Activated CD4-positive, alpha-beta memory T cell treated with anti-CD3 and anti-CD28 coated beads for 36 hours (primary cell): Measurements from ENCODE around the gene MPDU1. TPM values are rescaled to one million over a fixed set of nuclear protein-coding genes. Genes with fewer than 3 reads are reported as not detected.
"Not testable (repeated sequence)": the region's sequence is repeated elsewhere in the genome, so short reads cannot be mapped to it uniquely, and the experiment has no call there.

ENCODE experiments used
- CTCF ChIA-PET: fragments of 350-600 bp; sonication (Branson Sonifier 250); formaldehyde crosslinking; loops from one replicate; lab custom pipeline; 2021; ENCODE audit warnings: antibody characterized with exemption, inconsistent platforms; lab: Charles Lee
- POLR2A ChIA-PET: fragments of 350-600 bp; sonication (Branson Sonifier 250); formaldehyde crosslinking; loops from one replicate; lab custom pipeline; 2021; ENCODE audit warnings: antibody characterized with exemption; lab: Charles Lee
- DNase-seq: peaks from one replicate; pipeline ENCODE4 v3.0.0-alpha.2; 2020
- H3K27ac Mint-ChIP-seq: one replicate; pipeline ENCODE4 v1.8.0; 2021; ENCODE audit warnings: mixed read lengths
- H3K27me3 Mint-ChIP-seq: one replicate; pipeline ENCODE4 v1.8.0; 2021; ENCODE audit warnings: mixed read lengths
- H3K36me3 Mint-ChIP-seq: one replicate; pipeline ENCODE4 v1.8.0; 2021; ENCODE audit warnings: mixed read lengths
- H3K4me1 Mint-ChIP-seq: one replicate; pipeline ENCODE4 v1.8.0; 2021; ENCODE audit warnings: low read depth, mixed read lengths
- H3K4me3 Mint-ChIP-seq: one replicate; pipeline ENCODE4 v1.8.0; 2021; ENCODE audit warnings: mild to moderate bottlenecking, mixed read lengths
- H3K9me3 Mint-ChIP-seq: one replicate; pipeline ENCODE4 v1.8.0; 2021; ENCODE audit warnings: mixed read lengths
- intact Hi-C: fragments of 100-400 bp; cut with micrococcal nuclease; formaldehyde crosslinking; loops from one replicate; pipeline ENCODE4 v1.15.1; 2023
- total RNA-seq, 2 experiments: library from RNA; stranded (reverse); gene quantifications; one replicate each; pipeline ENCODE4 v1.2.3, GENCODE V29; 2021

Gene MPDU1
- total RNA-seq, 2 experiments from 2014 or later = 52.6 to 52.9 TPM

DNA sequence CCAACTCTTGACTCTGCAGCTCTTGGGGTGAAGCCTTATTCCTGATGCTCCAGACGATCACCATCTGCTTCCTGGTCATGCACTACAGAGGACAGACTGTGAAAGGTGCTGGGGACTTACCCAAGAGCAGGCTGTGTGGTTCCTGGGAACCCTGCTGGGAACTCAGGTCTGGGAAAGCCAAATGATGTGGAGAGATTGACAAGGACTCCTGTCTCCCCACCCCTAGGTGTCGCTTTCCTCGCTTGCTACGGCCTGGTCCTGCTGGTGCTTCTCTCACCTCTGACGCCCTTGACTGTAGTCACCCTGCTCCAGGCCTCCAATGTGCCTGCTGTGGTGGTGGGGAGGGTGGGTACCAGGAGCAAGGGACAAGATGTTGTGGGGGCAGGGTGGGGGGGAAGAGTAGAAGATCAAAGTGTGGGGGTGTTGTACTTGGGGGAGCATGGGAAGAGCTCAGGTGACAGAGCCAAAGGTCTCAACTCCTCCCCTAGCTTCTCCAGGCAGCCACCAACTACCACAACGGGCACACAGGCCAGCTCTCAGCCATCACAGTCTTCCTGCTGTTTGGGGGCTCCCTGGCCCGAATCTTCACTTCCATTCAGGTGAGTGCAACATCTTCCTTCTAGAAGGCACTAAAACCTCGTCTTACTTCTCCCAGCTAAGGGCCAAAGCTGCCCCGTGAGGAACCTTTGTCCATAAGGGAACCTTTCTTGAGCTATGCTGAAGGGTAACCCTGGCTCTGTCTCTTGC is 3.2 kb downstream of the MPDU1 start:
- H3K27me3 Mint-ChIP-seq = no peaks in the 10 kb centered on the region
- intact Hi-C loops = no loop called here
- POLR2A ChIA-PET = no interaction called here
- no peak overlapping the region for H3K4me3 Mint-ChIP-seq
- no peak for DNase-seq
- H3K9me3 Mint-ChIP-seq = no peaks in the 10 kb centered on the region
- H3K27ac Mint-ChIP-seq = no peak overlapping the region
- CTCF ChIA-PET = interaction anchor here (0.6 to 7.7 kb wide), 5 partner anchors 26 to 231 kb away, joined by 3 to 57 read pairs (median 5); partner anchors contain the start of genes SENP3, TNFSF13 and TP53
- peaks cover 21% of the 10 kb centered on the region for H3K36me3 Mint-ChIP-seq
- peaks cover 27% of the 10 kb centered on the region for H3K4me1 Mint-ChIP-seq

DNA sequence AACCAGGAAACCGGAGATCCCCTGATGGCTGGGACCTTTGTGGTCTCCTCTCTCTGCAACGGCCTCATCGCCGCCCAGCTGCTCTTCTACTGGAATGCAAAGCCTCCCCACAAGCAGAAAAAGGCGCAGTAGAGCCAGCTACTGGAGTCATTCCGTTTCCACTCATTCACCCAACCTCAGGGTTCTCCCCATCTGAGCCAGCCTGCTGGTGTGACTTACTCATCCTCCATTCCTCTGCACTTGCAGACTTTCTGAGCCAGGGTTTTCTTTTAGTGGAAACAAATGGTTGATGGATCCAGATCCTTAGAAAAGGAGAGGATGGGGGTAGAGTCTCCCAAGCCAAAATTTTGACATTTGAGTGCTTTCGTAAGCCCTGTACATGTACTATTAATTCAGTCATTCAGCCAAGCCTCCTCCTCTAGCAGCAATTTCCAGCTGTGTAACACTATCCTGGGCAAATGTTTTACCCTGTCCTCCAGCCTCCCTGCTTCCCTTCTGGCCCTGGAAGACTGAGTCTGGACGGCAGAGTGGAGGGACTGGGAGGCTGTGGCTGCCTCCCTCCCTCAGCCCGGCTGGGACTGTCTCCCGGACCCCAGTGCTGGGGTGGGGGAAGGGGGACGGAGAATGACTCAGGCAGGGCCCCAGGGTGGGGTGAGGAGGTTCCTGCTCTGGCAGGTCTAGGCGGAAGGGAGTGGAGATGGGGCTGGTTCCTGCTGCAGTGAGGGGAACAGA is 3.9 kb downstream of the MPDU1 start:
- Mint-ChIP-seq H3K36me3 (peaks cover 21% of the 10 kb centered on the region), H3K4me3 (no peak overlapping the region), H3K27me3 (no peaks in the 10 kb centered on the region), H3K4me1 (peaks cover 20% of the 10 kb centered on the region), H3K27ac (no peak overlapping the region), H3K9me3 (no peaks in the 10 kb centered on the region)
- CTCF ChIA-PET = interaction anchor here (1.3 to 7.7 kb wide), 3 partner anchors 27 to 232 kb away, joined by 5 to 57 read pairs (median 7); partner anchors contain the start of genes SENP3, TNFSF13 and TP53
- DNase-seq = no peak
- POLR2A ChIA-PET = no interaction called here
- intact Hi-C loops = no loop called here

DNA sequence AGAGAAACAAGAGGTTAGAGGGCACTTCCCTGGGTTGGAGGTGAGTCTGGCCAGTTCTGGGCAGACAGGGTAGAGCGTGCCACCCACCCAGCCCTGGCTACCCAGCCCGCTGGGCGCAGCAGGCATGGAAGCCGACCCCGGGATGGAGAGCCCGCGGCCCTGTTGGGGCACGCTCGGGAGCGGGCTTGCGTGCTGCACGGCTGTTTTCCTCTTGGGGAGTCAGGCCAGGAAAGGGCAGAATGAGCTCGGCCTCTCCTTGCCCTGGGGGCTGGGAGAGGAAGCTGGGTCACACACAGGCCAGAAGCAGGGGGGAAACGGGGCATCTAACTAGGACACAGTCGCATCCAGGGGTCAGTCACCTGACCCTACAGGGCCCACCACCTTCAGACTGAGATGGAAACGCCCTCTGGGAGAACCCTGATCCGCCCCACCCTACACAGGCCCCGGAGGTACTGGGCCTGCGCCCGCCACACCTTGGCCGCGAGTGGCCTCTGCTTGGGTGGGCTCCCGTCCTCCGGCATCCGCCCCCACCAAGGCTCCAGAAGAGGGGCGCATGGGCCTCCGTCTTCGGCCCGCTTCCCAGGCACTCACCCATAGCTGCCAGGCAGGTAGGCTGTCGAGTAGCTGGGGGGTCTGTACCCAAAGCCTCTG is 5.0 kb downstream of the MPDU1 start:
- intact Hi-C loops = no loop called here
- no peak overlapping the region for H3K27ac Mint-ChIP-seq

DNA sequence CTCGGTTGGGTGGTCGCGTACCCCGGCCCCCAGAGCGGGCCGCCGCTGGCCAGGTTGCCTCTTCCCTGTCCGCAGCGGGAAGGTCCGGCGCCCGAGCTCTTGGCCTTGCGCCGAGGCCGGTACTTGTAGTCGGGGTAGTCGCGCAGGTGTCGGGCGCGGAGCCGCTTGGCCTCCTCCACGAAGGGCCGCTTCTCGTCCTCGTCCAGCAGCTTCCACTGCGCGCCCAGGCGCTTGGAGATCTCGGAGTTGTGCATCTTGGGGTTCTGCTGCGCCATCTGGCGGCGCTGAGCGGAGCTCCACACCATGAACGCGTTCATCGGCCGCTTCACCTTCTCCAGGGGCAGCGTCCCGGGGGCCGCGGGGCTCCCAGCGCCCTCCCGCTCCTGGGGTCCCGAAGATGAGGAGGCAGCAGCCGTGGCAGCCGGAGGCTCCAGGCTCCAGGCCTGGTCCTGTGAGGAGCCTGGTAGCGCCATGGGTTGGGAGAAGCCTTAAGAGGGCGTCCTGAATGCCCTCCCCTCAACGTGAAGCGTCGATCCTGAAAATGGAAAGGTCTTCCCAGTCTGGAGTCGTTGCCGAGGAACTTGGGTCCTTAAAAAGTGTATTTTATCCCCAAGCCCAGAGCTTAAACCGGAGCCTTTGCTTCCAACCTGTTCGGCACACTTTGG is 5.7 kb downstream of the MPDU1 start:
- Mint-ChIP-seq H3K27me3 (no peaks in the 10 kb centered on the region), H3K4me3 (no peak overlapping the region), H3K9me3 (no peaks in the 10 kb centered on the region), H3K36me3 (peaks cover 35% of the 10 kb centered on the region), H3K27ac (no peak overlapping the region), H3K4me1 (peaks cover 10% of the 10 kb centered on the region)
- intact Hi-C loops = no loop called here
- CTCF ChIA-PET = interaction anchor here (0.5 to 7.7 kb wide), 26 partner anchors 9 to 684 kb away, joined by 3 to 57 read pairs (median 5); partner anchors contain the start of genes CD68, FXR2, SAT2 and SENP3
- DNase-seq = peak; percentile 74
- POLR2A ChIA-PET = interaction anchor here (1.2 to 1.6 kb wide), 4 partner anchors 9 to 104 kb away, joined by 3 to 9 read pairs (median 4); no protein-coding TSS in a partner anchor

More for the DNA sequence above, 5.0 kb downstream of the MPDU1 start:
- Mint-ChIP-seq H3K27me3 (no peaks in the 10 kb centered on the region), H3K4me3 (no peak overlapping the region), H3K36me3 (peaks cover 30% of the 10 kb centered on the region), H3K4me1 (peaks cover 11% of the 10 kb centered on the region), H3K9me3 (no peaks in the 10 kb centered on the region)
- CTCF ChIA-PET = interaction anchor here (0.7 to 7.7 kb wide), 20 partner anchors 9 to 308 kb away, joined by 3 to 57 read pairs (median 6); partner anchors contain the start of genes CD68, FXR2, SAT2 and SENP3
- POLR2A ChIA-PET = interaction anchor here (1.2 to 1.6 kb wide), 4 partner anchors 8 to 104 kb away, joined by 3 to 9 read pairs (median 4); no protein-coding TSS in a partner anchor
- DNase-seq = no peak

DNA sequence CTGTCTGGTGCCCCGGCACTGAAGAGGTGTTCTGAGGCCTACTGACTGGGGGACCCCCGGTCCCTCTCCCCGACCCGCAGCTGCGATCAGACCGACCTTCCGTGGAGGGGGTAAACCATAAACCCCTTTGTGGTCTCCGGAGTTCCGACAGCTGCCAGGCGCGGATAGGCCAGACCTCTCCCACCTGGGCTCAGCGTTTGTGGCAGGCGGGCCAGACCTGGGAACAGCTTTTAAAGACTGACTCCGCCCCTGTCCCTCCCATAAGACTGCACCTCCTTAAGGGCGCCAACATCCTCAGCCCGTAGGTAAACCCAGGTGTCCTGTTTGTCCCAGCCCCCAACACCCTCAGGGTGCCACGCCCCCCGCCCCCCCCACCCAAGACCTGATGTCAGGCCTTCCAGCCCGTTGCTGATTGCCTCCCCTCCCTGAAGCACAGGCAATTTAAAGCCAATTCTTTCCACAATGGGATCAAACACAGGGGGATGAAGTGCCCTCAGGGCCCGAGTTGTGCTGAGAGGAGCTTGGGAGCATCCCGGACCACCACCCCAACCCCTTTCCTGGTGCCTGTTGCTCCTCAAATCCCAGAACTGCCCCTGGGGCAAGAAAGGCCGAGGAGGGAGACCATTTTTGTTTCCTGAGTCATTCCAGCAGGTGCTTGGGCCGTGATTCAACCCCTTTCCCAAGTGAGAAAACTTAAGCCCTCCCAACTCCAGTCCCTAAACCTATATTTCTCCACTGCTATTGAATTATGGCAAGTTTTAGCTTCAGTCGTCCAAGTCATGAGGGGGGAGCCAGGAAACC is 6.4 kb downstream of the MPDU1 start, which contains the start of gene SOX15:
TSS of gene SOX15 (minus strand) at position 204 of the 801 bp plus-strand sequence. CDS start 418 bp downstream, outside the sequence.
- CTCF ChIA-PET = interaction anchor here (0.5 to 7.7 kb wide), 27 partner anchors 10 to 869 kb away, joined by 3 to 57 read pairs (median 5); partner anchors contain the start of genes CD68, FXR2, SAT2 and SENP3
- intact Hi-C loops = no loop called here
- H3K27me3 Mint-ChIP-seq = no peaks in the 10 kb centered on the region
- peaks cover 36% of the 10 kb centered on the region for H3K36me3 Mint-ChIP-seq
- POLR2A ChIA-PET = interaction anchor here (1.2 to 1.6 kb wide), 3 partner anchors 9 to 105 kb away, joined by 3 to 9 read pairs (median 4); no protein-coding TSS in a partner anchor
- H3K4me1 Mint-ChIP-seq = peaks cover 5% of the 10 kb centered on the region
- no peaks in the 10 kb centered on the region for H3K9me3 Mint-ChIP-seq
- no peak within 1 kb of the TSS for H3K4me3 Mint-ChIP-seq
- peak; percentile 11 for DNase-seq
- no peak within 1 kb of the TSS for H3K27ac Mint-ChIP-seq

DNA sequence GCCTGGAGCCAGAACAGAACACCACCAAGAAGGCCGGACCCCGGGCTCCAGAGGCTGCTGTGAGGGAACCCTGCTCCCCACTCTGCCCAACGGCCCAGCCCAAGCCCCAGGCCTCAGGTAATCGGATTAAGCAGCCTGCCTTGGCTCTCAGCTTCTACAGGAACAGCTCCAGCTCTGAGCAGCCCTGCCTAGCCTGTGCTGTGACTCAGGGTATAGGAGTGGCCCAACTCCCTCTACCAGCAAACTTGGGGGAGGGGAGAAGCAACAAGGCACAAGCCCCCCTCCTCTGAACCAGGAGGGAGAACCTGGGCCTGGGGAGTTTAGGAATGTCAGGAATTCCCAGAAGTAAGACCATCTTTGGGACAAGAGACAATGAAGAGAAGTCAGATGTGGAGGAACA is 7.1 kb downstream of the MPDU1 start:
- ChIA-PET POLR2A (no interaction called here), CTCF (interaction anchor here (0.5 to 2.6 kb wide), 5 partner anchors 24 to 868 kb away, joined by 3 to 28 read pairs (median 14); partner anchors contain the start of gene FXR2)
- no peaks in the 10 kb centered on the region for H3K9me3 Mint-ChIP-seq
- H3K4me1 Mint-ChIP-seq = peaks cover 1% of the 10 kb centered on the region
- no peak overlapping the region for H3K4me3 Mint-ChIP-seq
- no peak overlapping the region for H3K27ac Mint-ChIP-seq
- DNase-seq = no peak
- H3K36me3 Mint-ChIP-seq = peaks cover 43% of the 10 kb centered on the region
- H3K27me3 Mint-ChIP-seq = no peaks in the 10 kb centered on the region
- intact Hi-C loops = no loop called here

DNA sequence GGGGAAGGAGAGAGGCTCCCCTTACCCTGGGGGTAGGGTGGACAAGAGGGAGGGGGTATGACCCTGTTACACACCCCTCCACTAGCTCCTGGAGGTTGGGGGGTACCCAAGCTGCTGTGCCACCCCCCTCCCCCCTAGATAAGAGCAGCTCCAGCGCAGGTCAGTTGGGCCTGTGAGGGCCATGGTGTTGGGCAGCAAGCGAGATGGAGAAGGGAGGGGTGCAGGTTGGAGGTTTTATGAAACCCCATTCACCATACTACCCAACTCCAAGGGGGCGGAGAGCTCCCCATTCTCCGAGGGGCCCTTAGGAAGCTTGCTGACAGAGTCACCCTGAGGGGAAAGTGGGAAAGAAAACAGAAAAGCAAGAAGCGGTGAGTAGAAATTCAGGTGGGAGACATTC is 7.9 kb downstream of the MPDU1 start:
- Mint-ChIP-seq H3K36me3 (peaks cover 48% of the 10 kb centered on the region), H3K4me1 (no peaks in the 10 kb centered on the region), H3K27me3 (no peaks in the 10 kb centered on the region), H3K9me3 (no peaks in the 10 kb centered on the region), H3K4me3 (no peak overlapping the region), H3K27ac (no peak overlapping the region)
- ChIA-PET CTCF (no interaction called here), POLR2A (no interaction called here)
- intact Hi-C loops = no loop called here
- DNase-seq = no peak

DNA sequence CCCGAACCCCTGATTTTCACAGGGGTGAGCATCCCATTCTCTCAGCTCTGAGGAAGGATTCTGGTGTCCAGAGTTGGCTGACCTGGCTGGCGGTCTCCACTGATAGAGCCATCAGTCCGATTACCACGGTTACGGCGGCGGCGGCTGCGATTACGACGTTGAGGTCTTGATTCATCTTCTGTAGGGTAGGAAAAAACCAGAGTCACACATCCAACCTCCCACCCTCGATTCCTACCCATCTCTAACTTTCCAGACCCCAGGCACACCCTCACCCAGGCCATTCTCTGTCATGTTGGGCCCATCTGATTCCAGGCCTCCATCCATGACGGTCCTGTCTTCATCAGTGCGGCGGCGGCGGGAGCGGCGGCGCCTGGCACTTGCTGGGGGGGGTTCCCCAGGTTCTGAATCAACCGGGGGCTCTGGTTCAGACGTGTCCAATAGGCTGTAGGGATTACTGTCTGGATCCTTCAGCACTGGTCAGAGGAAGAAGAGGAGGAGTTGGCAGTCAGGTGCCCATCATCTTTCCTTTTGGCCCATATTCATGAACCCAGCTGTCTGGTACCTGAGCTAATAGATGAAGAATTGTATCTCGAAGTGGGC is 8.9 kb downstream of the MPDU1 start:
- H3K27ac Mint-ChIP-seq = no peak overlapping the region
- POLR2A ChIA-PET = interaction anchor here (1.2 kb wide), 1 partner anchor 9 kb away, joined by 4 read pairs; the partner anchor contains the start of gene MPDU1
- H3K9me3 Mint-ChIP-seq = no peaks in the 10 kb centered on the region
- no peaks in the 10 kb centered on the region for H3K27me3 Mint-ChIP-seq
- CTCF ChIA-PET = no interaction called here
- H3K36me3 Mint-ChIP-seq = peaks cover 50% of the 10 kb centered on the region
- no peak for DNase-seq
- no peaks in the 10 kb centered on the region for H3K4me1 Mint-ChIP-seq
- no peak overlapping the region for H3K4me3 Mint-ChIP-seq
- intact Hi-C loops = no loop called here

DNA sequence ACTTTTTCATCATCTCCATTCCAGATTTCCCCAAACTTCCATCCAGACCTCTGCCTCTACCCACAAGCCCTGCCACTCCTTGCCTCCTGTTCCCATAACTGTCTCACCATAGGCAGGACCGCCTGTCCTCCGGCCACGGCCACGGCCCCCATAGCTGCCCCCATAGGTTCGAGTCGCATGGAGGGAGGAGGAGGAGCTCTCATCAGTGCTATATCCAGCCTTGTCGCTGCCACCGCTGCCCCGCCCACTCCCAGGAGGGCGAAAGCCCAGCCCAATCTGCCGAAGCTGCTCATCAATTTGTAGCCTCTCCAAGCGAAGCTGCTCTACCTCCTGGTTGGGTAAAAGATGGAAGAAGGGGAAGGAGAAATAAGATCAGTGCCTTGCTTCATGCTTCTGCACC is 9.6 kb downstream of the MPDU1 start:
- H3K4me3 Mint-ChIP-seq = no peak overlapping the region
- H3K36me3 Mint-ChIP-seq = peaks cover 45% of the 10 kb centered on the region
- DNase-seq = no peak
- ChIA-PET POLR2A (interaction anchor here (1.2 kb wide), 1 partner anchor 10 kb away, joined by 4 read pairs; the partner anchor contains the start of gene MPDU1), CTCF (interaction anchor here (0.9 kb wide), 1 partner anchor 78 kb away, joined by 3 read pairs; no protein-coding TSS in a partner anchor)
- H3K4me1 Mint-ChIP-seq = no peaks in the 10 kb centered on the region
- H3K27ac Mint-ChIP-seq = no peak overlapping the region
- H3K9me3 Mint-ChIP-seq = no peaks in the 10 kb centered on the region
- intact Hi-C loops = no loop called here
- H3K27me3 Mint-ChIP-seq = no peaks in the 10 kb centered on the region

DNA sequence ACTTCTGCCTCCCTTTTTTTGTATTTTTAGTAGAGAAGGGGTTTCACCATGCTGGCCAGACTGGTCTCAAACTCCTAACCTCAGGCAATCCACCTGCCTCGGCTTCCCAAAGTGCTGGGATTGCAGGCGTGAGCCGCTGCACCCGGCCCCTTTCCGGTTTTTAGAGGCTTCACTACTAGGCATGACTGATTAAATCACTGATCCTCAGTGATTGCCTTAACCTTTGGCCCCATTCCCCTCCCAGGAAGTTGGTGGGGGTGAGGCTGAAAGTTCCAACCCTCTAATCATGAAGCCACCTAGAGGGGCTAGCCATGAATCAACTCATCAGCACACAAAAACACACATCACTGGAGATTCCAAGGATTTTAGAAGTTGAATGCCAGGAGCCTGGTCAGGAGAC is 13.9 kb downstream of the MPDU1 start:
- H3K27me3 Mint-ChIP-seq, H3K4me3 Mint-ChIP-seq, H3K4me1 Mint-ChIP-seq, CTCF ChIA-PET, DNase-seq, POLR2A ChIA-PET, H3K9me3 Mint-ChIP-seq, intact Hi-C loops, H3K27ac Mint-ChIP-seq: not testable (repeated sequence)
- H3K36me3 Mint-ChIP-seq = peaks cover 51% of the 10 kb centered on the region
